Bronchial epithelial cell (primary cell): ENCODE results near the gene LRRC3B. TPM values are rescaled to one million over a fixed set of nuclear protein-coding genes. Genes with fewer than 3 reads are reported as not detected.

Experiments used
- DNase-seq: peaks from one replicate; pipeline ENCODE4 v3.0.0-alpha.2; 2010; ENCODE audit warnings: low read depth
- FAIRE-seq: peaks from 2 replicates; lab custom pipeline; 2011; peaks lifted over from hg19 to GRCh38; lab: Jason Lieb, UNC
- H3K27me3 ChIP-seq: 2 replicates; pipeline ENCODE4 v1.5.1; 2011; ENCODE audit warnings: low read length; ENCODE audit not compliant: control insufficient read depth, insufficient read depth
- H3K36me3 ChIP-seq: 2 replicates; pipeline ENCODE4 v1.5.1; 2011; ENCODE audit warnings: low read length; ENCODE audit not compliant: control insufficient read depth, insufficient read depth
- H3K4me3 ChIP-seq: 2 replicates; pipeline ENCODE4 v1.5.1; 2011; ENCODE audit warnings: mild to moderate bottlenecking, low read depth, low read length, control low read depth
- total RNA-seq: library from RNA; depleted of rRNA; stranded (reverse); fragments of >200 nt; gene quantifications from 2 replicates; pipeline ENCODE4 v1.2.1, GENCODE V29; 2014
- TF ChIP-seq, protein P1 (sequence below): IDR thresholded peaks from 2 replicates; pipeline ENCODE4 v1.5.1; 2011; ENCODE audit warnings: mild to moderate bottlenecking, moderate library complexity, low read length, control low read depth, inconsistent platforms; ENCODE audit not compliant: insufficient read depth, severe bottlenecking

The LRRC3B gene
- total RNA-seq, 1 donor from 2014 or later: not detected

GRCh38 chr3:26668696-26669095, 46.1 kb downstream of the LRRC3B start:
- TF ChIP-seq, protein P1, sequence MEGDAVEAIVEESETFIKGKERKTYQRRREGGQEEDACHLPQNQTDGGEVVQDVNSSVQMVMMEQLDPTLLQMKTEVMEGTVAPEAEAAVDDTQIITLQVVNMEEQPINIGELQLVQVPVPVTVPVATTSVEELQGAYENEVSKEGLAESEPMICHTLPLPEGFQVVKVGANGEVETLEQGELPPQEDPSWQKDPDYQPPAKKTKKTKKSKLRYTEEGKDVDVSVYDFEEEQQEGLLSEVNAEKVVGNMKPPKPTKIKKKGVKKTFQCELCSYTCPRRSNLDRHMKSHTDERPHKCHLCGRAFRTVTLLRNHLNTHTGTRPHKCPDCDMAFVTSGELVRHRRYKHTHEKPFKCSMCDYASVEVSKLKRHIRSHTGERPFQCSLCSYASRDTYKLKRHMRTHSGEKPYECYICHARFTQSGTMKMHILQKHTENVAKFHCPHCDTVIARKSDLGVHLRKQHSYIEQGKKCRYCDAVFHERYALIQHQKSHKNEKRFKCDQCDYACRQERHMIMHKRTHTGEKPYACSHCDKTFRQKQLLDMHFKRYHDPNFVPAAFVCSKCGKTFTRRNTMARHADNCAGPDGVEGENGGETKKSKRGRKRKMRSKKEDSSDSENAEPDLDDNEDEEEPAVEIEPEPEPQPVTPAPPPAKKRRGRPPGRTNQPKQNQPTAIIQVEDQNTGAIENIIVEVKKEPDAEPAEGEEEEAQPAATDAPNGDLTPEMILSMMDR: no peak
- Histone ChIP-seq H3K36me3 (no peaks in the 10 kb centered on the region), H3K27me3 (no peaks in the 10 kb centered on the region), H3K4me3 (no peak overlapping the region)
- FAIRE-seq (no peak), DNase-seq (no peak)

DNA sequence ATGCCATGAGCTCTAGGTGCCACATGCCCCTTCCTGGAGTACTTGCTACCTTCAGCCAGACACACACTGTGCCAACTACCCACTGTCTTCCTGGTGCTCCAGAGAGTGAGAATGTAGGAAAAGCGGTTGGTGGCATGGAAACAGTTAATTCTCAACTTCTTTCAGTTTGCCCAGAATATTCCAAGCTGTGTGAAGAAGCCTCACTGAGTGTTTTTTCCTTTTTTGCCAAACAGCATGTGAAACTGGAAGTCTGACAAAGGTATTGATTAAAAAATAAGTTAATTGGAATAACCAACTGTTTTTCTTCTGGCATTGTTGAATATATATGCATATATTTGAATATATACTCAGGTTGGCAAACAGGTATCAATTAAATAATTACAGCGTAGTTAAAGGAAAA, 52.8 kb downstream of the LRRC3B start:
- Histone ChIP-seq H3K36me3 (no peaks in the 10 kb centered on the region), H3K4me3 (no peak overlapping the region), H3K27me3 (no peaks in the 10 kb centered on the region)
- no peak for DNase-seq
- TF ChIP-seq, protein P1: no peak
- FAIRE-seq: no peak

DNA sequence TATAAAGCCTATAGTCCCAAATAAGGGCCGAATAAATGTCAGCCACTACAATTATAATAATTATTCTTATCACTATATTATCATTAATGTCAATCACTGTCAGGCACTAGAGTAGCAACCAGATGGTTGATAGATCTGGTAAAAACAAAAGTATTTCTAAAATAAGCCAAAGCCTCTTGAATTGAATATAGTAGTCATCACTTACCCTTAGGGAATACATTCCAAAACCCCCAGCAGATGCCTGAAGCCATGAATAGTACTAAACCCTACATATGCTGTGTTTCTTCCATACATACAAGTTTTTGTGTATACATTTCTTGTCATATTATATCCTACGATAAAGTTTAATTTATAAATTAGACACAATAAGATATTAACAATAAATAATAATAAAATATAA, 59.1 kb downstream of the LRRC3B start:
- no peaks in the 10 kb centered on the region for H3K27me3 ChIP-seq
- FAIRE-seq (no peak), DNase-seq (no peak)
- no peaks in the 10 kb centered on the region for H3K36me3 ChIP-seq
- TF ChIP-seq, protein P1: no peak
- H3K4me3 ChIP-seq: no peak overlapping the region

- Histone ChIP-seq H3K4me3 (no peak overlapping the region), H3K27me3 (no peaks in the 10 kb centered on the region), H3K36me3 (no peaks in the 10 kb centered on the region)
- TF ChIP-seq, protein P1: no peak
- FAIRE-seq: no peak
- DNase-seq: no peak
Observed at GRCh38 chr3:26682406-26682805, 59.8 kb downstream of the LRRC3B start.

GRCh38 chr3:26683902-26684301, 61.3 kb downstream of the LRRC3B start:
- TF ChIP-seq, protein P1: no peak
- Histone ChIP-seq H3K36me3 (no peaks in the 10 kb centered on the region), H3K4me3 (no peak overlapping the region), H3K27me3 (no peaks in the 10 kb centered on the region)
- no peak for DNase-seq
- FAIRE-seq: no peak

DNA sequence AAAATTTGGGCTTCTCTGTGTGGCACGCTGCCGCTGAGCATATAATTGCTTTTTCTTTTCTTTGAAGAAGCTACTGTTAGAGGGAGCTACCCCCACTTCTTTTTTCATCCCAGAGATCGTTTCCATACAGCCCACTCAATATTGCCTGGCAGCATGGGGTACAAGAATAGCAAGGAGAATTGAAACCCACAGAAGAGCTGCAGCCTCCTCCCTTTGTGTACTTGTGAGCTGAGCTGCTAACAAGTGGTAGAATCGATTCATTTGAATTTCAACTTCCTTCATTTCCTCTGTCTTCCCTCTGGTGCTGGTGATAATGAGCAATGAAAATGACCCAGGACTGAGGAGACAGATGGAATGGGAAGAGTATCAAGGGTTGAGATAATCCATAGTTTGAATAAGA, 64.9 kb downstream of the LRRC3B start:
- no peak overlapping the region for H3K4me3 ChIP-seq
- H3K27me3 ChIP-seq: no peaks in the 10 kb centered on the region
- TF ChIP-seq, protein P1: no peak
- DNase-seq (no peak), FAIRE-seq (no peak)
- no peaks in the 10 kb centered on the region for H3K36me3 ChIP-seq
